Breast epithelium (tissue), 3 donors: ENCODE data around the gene TRPM2.

ENCODE experiments used
- POLR2A ChIP-seq: fragments of 450-650 bp; IDR thresholded peaks from one replicate; pipeline ENCODE4 v1.6.1; 2016; ENCODE audit warnings: antibody characterized with exemption, mild to moderate bottlenecking, moderate library complexity
- TF ChIP-seq, protein P1 (sequence below), 3 donors: fragments of 450-650 bp; IDR thresholded peaks; one replicate each; pipeline ENCODE4 v1.5.1; 2016 to 2017; ENCODE audit warnings: antibody characterized with exemption in 3 of 3, mild to moderate bottlenecking in 3 of 3, moderate library complexity in 3 of 3

DNA sequence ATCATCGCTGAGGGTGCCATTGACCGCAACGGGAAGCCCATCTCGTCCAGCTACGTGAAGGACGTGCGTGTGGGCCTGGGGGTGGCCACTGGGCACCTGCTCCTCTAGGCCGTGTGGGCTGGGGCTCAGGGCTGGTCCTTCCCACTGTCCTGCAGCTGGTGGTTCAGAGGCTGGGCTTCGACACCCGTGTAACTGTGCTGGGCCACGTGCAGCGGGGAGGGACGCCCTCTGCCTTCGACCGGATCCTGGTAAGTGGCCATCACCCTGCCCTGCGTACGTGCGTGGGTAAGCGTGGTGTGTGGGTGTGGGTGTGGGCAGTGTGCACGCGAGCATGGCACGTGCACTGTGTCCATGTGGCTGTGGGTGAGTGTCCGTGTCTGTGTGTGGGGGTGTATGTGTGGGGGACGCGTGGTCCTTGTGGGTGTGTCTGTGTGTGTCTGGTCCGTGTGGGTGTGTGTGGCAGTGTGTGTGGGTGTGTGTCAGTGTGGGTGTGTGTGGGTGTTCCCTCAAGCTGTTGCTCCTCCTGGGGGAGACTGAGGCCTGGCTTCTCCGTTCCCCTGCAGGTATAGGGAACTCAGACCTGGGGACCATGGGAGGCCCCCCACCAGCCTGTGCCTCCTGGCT is 37.0 kb upstream of the TRPM2 start:
- TF ChIP-seq, protein P1, sequence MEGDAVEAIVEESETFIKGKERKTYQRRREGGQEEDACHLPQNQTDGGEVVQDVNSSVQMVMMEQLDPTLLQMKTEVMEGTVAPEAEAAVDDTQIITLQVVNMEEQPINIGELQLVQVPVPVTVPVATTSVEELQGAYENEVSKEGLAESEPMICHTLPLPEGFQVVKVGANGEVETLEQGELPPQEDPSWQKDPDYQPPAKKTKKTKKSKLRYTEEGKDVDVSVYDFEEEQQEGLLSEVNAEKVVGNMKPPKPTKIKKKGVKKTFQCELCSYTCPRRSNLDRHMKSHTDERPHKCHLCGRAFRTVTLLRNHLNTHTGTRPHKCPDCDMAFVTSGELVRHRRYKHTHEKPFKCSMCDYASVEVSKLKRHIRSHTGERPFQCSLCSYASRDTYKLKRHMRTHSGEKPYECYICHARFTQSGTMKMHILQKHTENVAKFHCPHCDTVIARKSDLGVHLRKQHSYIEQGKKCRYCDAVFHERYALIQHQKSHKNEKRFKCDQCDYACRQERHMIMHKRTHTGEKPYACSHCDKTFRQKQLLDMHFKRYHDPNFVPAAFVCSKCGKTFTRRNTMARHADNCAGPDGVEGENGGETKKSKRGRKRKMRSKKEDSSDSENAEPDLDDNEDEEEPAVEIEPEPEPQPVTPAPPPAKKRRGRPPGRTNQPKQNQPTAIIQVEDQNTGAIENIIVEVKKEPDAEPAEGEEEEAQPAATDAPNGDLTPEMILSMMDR (IDR thresholded peaks at IDR 0.05) = no peak
- TF ChIP-seq POLR2A = no peak
